D721Med (cell line): ENCODE results near the gene DNHD1.

Experiments
- DNase-seq: peaks from one replicate; pipeline ENCODE4 v3.0.0; 2011; ENCODE audit warnings: low spot score; ENCODE audit not compliant: insufficient read length
- FAIRE-seq: peaks from 2 replicates; lab custom pipeline; 2011; peaks lifted over from hg19 to GRCh38; lab: Jason Lieb, UNC
- TF ChIP-seq, protein P1 (sequence below): IDR thresholded peaks from 2 replicates; pipeline ENCODE4 v1.5.1; 2012; ENCODE audit warnings: mild to moderate bottlenecking, control low read depth; ENCODE audit not compliant: insufficient read depth; ENCODE audit errors: missing control alignments

Gene DNHD1

DNA sequence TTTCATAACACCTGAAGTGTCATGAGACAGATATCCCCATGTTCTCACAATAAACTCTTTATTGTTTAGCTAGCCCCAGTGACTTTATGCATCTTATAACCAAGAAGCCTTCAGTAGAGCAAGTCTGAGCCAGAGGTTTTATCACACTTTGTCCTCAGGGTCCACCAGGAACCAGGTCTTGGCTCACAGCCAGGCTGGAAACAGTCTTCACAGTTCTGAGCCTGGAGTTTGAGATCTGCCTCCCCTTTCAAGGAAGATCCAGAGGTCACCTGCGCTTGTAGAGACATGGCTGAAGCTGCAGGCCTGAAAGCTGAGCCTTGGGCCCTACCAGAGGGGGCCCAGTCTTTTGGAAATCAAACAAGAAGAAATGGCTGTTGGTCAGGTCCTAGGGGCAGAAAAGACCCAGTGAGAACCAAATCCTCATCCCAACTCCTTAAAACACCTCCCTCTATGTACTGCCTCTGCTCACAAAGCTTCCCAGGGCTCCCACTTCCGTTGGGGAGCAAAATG, 102.9 kb downstream of the DNHD1 start:
- FAIRE-seq (no peak), DNase-seq (no peak)
- TF ChIP-seq, protein P1, sequence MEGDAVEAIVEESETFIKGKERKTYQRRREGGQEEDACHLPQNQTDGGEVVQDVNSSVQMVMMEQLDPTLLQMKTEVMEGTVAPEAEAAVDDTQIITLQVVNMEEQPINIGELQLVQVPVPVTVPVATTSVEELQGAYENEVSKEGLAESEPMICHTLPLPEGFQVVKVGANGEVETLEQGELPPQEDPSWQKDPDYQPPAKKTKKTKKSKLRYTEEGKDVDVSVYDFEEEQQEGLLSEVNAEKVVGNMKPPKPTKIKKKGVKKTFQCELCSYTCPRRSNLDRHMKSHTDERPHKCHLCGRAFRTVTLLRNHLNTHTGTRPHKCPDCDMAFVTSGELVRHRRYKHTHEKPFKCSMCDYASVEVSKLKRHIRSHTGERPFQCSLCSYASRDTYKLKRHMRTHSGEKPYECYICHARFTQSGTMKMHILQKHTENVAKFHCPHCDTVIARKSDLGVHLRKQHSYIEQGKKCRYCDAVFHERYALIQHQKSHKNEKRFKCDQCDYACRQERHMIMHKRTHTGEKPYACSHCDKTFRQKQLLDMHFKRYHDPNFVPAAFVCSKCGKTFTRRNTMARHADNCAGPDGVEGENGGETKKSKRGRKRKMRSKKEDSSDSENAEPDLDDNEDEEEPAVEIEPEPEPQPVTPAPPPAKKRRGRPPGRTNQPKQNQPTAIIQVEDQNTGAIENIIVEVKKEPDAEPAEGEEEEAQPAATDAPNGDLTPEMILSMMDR, result no peak

DNA sequence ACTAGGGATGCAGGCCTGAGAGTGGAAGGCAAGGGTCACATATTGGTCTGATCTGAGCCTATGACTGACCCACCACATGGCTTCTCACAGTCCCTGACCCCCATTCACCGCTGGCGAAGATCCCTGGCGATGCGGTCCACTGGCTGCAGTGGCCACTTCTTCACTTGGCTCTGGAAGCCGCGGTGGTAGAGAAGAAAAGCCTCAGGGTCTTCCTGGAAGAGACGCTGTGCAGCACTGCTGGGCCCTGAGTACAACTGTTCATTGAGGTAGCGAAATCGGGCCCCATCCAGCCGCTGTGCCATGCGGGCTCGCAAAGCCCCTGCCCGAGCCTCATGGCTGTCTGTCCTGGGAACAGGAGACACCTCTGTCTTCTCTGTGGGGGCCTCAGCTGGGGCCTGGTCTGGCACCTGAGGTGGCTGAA, 104.0 kb downstream of the DNHD1 start:
- TF ChIP-seq, protein P1, result no peak
- no peak for DNase-seq
- FAIRE-seq, result no peak

DNA sequence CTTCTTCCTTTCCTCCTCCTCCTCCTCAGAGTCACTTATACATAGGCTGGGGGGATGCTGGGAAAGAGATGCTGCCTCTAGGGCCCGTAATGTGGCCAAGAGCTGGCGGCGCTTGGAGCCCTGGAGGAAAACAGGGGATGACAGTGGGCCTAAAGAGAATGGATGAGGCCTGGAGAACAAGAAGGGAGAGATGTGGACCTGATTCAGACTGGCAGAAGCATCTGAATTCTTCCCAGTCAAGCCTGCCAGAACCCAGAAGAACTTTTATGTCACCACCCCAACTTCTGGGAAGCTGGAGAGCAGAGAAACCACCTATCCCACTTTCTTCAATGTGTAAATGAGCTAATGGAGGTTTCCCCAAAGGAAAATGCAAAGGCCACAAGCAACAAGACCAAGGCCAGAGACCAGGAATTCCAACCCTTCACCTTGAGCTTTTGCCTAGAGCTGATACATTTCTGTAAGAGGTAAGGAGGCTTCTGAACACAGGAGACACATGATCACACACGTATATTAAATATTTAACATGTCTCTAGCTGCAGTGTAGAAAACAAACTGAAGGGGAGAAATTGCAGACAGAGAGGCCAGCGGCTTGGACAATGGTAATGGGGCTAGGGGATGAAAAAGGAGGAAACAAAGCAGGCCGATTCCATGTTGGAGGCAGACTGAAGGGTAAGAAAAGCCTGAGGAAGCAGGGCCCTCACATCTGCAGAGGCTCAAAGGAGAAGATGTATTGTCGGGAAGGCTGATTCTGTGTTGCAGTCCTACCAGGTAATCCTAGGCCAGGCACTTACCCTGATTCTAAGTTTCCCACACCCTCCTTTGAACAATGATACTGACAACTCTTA, 105.2 kb downstream of the DNHD1 start:
- TF ChIP-seq, protein P1, result no peak
- FAIRE-seq (no peak), DNase-seq (no peak)

DNA sequence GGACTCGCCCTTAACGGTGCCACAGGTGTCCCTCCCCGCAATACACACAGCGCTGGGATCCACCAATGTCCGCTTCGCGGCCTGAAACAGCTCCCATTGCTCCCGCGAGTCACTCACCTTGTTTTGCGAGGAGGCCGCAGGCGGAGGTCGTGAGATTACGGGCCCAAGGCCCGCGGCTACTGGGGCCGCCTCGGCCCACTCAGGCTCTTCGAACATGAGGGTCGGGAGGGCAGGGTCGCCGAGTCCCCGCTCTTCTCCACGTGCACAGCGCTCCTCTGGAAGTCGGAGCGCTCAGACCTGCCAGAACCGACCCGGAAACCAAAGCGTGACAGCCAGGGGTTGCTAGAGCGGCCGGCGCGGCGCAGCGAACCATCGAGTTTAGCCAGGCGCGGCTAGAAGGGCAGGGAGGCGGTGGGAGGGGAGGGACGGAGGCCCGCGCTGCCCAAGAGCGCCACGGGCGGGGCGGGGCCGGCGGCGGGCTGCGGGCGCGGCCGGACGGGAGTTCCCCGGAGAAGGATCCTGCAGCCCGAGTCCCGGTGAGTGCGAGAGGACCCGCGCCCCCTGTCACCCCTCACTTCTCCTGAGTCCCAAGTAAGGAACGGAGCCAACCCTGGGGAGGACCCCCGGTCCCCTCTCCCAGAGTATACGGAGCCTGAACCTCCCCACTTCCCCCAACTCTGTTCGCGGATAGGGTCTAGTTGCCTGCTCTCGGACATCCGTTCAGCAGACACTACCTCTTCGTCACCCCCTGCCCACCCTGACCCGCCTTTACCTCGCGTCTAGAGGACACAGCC, 106.4 kb downstream of the DNHD1 start, which contains the start of the genes ILK and RRP8:
Gene ILK, plus strand, starts transcription at position 488 of the 794 bp plus-strand sequence. CDS start 498 bp downstream, outside the sequence.
Gene RRP8, minus strand, starts transcription at position 330 of the 794 bp plus-strand sequence. Its CDS starts 114 bp downstream, at position 216.
- FAIRE-seq (no peak), DNase-seq (peak; percentile 78)
- TF ChIP-seq, protein P1, result no peak

DNA sequence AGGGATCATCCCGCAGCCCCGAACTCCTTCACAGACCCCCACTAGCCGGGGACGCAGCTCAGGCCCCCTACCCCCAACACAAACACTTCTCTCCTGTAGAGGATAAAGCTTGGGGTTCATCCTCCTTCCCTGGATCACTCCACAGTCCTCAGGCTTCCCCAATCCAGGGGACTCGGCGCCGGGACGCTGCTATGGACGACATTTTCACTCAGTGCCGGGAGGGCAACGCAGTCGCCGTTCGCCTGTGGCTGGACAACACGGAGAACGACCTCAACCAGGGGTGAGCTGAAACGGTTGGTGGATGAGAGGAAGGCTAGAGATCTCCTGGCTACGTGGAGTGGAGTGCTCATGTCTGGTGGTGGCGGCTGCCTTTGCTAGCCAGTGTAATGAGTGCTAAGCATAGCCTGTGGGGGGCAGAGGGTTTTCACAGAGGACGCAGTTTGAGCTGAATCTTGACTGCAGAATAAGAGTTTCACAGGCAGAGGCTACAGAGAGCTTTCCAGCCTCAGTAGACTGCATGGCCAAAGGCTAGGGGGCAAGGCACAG, 107.1 kb downstream of the DNHD1 start:
- TF ChIP-seq, protein P1, result peak; percentile 8
- DNase-seq, result no peak
- no peak for FAIRE-seq

DNA sequence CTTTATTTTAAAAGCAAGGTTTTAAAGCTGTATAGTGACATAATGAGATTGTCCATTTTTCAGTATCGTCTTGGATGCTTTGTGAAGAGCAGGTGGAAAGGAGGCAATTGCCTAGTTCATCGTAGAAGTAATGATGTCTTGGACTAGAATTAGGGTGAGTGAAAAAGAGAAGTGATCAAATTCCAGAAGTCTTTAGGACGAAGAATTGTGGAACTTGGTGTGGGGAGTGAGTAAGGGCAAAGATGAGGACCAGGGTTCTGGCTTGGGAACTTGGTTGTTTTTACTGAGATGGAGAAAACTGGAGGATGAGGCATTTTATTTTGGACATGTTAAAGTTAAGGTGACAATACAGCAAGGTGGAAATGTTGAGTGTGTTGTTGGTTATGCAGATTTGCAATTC, 107.7 kb downstream of the DNHD1 start:
- no peak for FAIRE-seq
- TF ChIP-seq, protein P1, result no peak
- no peak for DNase-seq
